OCI-LY7 (cell line): ENCODE measurements around the gene CRY2. TPM values are rescaled to one million over a fixed set of nuclear protein-coding genes. Genes with fewer than 3 reads are reported as not detected.

Source experiments
- Bru-seq: library from RNA; stranded (reverse); fragments of 400-500 nt; gene quantifications from one replicate; lab custom pipeline; 2021; lab: Mats Ljungman, UMichigan
- BruChase-seq, 2 experiments: library from RNA; stranded (reverse); fragments of 400-500 nt; gene quantifications; one replicate each; lab custom pipeline; 2021; lab: Mats Ljungman, UMichigan
- BruUV-seq: library from RNA; stranded (reverse); fragments of 400-500 nt; replicated peaks from 2 replicates; lab custom pipeline; 2021; lab: Mats Ljungman, UMichigan
- CTCF ChIA-PET: fragments of 300-600 bp; sonication (Branson Sonifier 250); formaldehyde crosslinking; loops from one replicate; lab custom pipeline; 2022; ENCODE audit warnings: antibody characterized with exemption; ENCODE audit not compliant: unreplicated experiment; lab: Charles Lee
- POLR2A ChIA-PET: fragments of 300-600 bp; sonication (Branson Sonifier 250); formaldehyde crosslinking; loops from one replicate; lab custom pipeline; 2022; ENCODE audit warnings: antibody characterized with exemption; lab: Charles Lee
- DNase-seq: peaks from one replicate; pipeline ENCODE4 v3.0.0-alpha.2; 2015; ENCODE audit warnings: low spot score
- H2AFZ ChIP-seq: fragments of 200-600 bp; sonication (generic), shearing (Covaris generic); 2 replicates; pipeline ENCODE4 v1.6.1; 2014; ENCODE audit warnings: mild to moderate bottlenecking, antibody characterized with exemption, low read length, moderate library complexity
- H3K27ac ChIP-seq: fragments of 200-600 bp; sonication (generic); 2 replicates; pipeline ENCODE4 v1.5.1; 2014; ENCODE audit warnings: mixed run types, low read depth, mild to moderate bottlenecking, moderate library complexity, low read length, inconsistent platforms; ENCODE audit not compliant: poor library complexity, severe bottlenecking
- H3K36me3 ChIP-seq: fragments of 200-600 bp; sonication (generic); 2 replicates; pipeline ENCODE4 v1.6.1; 2014; ENCODE audit warnings: mild to moderate bottlenecking, antibody characterized with exemption, low read length, moderate library complexity, mixed read lengths; ENCODE audit not compliant: insufficient read depth
- H3K4me1 ChIP-seq: fragments of 200-600 bp; sonication (generic); 2 replicates; pipeline ENCODE4 v1.5.1; 2014; ENCODE audit warnings: mild to moderate bottlenecking, low read length; ENCODE audit not compliant: insufficient read depth, poor library complexity, severe bottlenecking
- H3K4me2 ChIP-seq: fragments of 200-600 bp; sonication (generic); 2 replicates; pipeline ENCODE4 v1.6.1; 2014; ENCODE audit warnings: mild to moderate bottlenecking, low read length
- H3K4me3 ChIP-seq: fragments of 200-600 bp; sonication (generic); 2 replicates; pipeline ENCODE4 v1.5.1; 2014; ENCODE audit warnings: mild to moderate bottlenecking, low read depth, low read length; ENCODE audit not compliant: poor library complexity, severe bottlenecking
- H3K79me2 ChIP-seq: fragments of 200-600 bp; sonication (generic); 2 replicates; pipeline ENCODE4 v1.6.1; 2016; ENCODE audit warnings: low read depth, mild to moderate bottlenecking, low read length, moderate library complexity, mixed read lengths; ENCODE audit not compliant: insufficient read depth
- H3K9me2 ChIP-seq: fragments of 200-600 bp; sonication (generic); 2 replicates; pipeline ENCODE4 v1.6.1; 2016; ENCODE audit warnings: mild to moderate bottlenecking, low read length, mixed read lengths; ENCODE audit not compliant: insufficient read depth
- H3K9me3 ChIP-seq: fragments of 200-600 bp; sonication (generic); 2 replicates; pipeline ENCODE4 v1.6.1; 2014; ENCODE audit warnings: mild to moderate bottlenecking, mixed run types, low read length, mixed read lengths
- H4K20me1 ChIP-seq: fragments of 200-600 bp; sonication (generic); 2 replicates; pipeline ENCODE4 v1.6.1; 2014; ENCODE audit warnings: mild to moderate bottlenecking, antibody characterized with exemption, low read length, moderate library complexity, mixed read lengths; ENCODE audit not compliant: insufficient read depth
- CTCF ChIP-seq: fragments of 200-600 bp; sonication (generic); conservative IDR thresholded peaks from 2 replicates; pipeline ENCODE4 v1.5.1; 2014; ENCODE audit warnings: mild to moderate bottlenecking, antibody characterized with exemption, low read length, moderate library complexity, mixed read lengths
- EZH2phosphoT487 ChIP-seq: fragments of 200-600 bp; sonication (generic); IDR thresholded peaks from 2 replicates; pipeline ENCODE4 v1.6.1; 2018; ENCODE audit warnings: low read depth, borderline replicate concordance, mild to moderate bottlenecking, mixed run types, antibody characterized with exemption, low read length, moderate library complexity, mixed read lengths
- intact Hi-C: fragments of 100-400 bp; cut with micrococcal nuclease; formaldehyde crosslinking; loops from one replicate; pipeline ENCODE4 v1.10.0; 2022; ENCODE audit not compliant: unreplicated experiment
- long read RNA-seq: library from polyadenylated mRNA; stranded (forward); transcript quantifications from one replicate; pipeline ENCODE4 v2.0.0, GENCODE V29; 2022
- total RNA-seq, 2 experiments: library from RNA; depleted of rRNA in 1 of 2; stranded (reverse); fragments of >200 nt in 1 of 2; shearing (Covaris generic) in 1 of 2; gene quantifications; 2 replicates each; pipeline ENCODE4 v1.2.3, GENCODE V29; 2014 to 2022

CRY2 gene
- 19.2 and 24.5 TPM in 2 replicates for total RNA-seq (2014; rRNA removed; shearing (Covaris generic))
- total RNA-seq (2022) = 24.6 and 27.2 TPM in 2 replicates
- Bru-seq, nascent RNA = percentile 64 among the genes with signal in this experiment
- percentile 61 among the genes with signal in this experiment for BruChase-seq, experiment 1, labeled RNA remaining after a 6-hour chase
- BruChase-seq, experiment 2, labeled RNA remaining after a 2-hour chase = percentile 62 among the genes with signal in this experiment
- long read RNA-seq, full-length matches to known transcripts = 19 of 29 reads
- long read RNA-seq, partial matches to known transcripts = 2 of 29 reads
- long read RNA-seq, other reads (novel, unspliced or antisense) = 8 of 29 reads

- DNase-seq = peak; percentile 99
- ChIA-PET POLR2A (interaction anchor here (0.5 to 1.0 kb wide), 6 partner anchors 14 to 998 kb away, joined by 3 to 5 read pairs (median 3); no protein-coding TSS in a partner anchor), CTCF (interaction anchor here (0.7 to 1.4 kb wide), 3 partner anchors 13 to 252 kb away, joined by 3 to 5 read pairs (median 3); no protein-coding TSS in a partner anchor)
- Histone ChIP-seq H3K27ac (no peak within 1 kb of the TSS), H3K4me3 (peak within 1 kb of the TSS; percentile 94), H3K79me2 (peaks cover 40% of the 10 kb centered on the region), H3K9me3 (no peaks in the 10 kb centered on the region), H3K4me1 (peaks cover 44% of the 10 kb centered on the region), H4K20me1 (peaks cover 16% of the 10 kb centered on the region), H3K4me2 (peak within 1 kb of the TSS; percentile 96), H3K36me3 (no peaks in the 10 kb centered on the region), H2AFZ (peak within 1 kb of the TSS; percentile 80), H3K9me2 (no peaks in the 10 kb centered on the region)
- no TSS peak for BruUV-seq
- intact Hi-C loops = loop anchor here (2.0 to 5.0 kb wide), 3 partner anchors 42 to 275 kb away; partner anchors contain the start of genes PHF21A and SLC35C1
- no peak for TF ChIP-seq EZH2phosphoT487
- TF ChIP-seq CTCF = no peak
Observed at GRCh38 chr11:45846974-45847910, at the start of gene CRY2. Gene CRY2 (plus strand): TSS chr11:45847475. CDS start chr11:45847491, 16 bp downstream.

GRCh38 chr11:45798793-45799441, 48.4 kb upstream of the CRY2 start:
- no TSS peak for BruUV-seq
- no peak for DNase-seq
- Histone ChIP-seq H3K27ac (no peak overlapping the region), H3K36me3 (no peaks in the 10 kb centered on the region), H3K4me2 (no peak overlapping the region), H4K20me1 (no peaks in the 10 kb centered on the region), H3K79me2 (no peaks in the 10 kb centered on the region), H3K4me1 (no peaks in the 10 kb centered on the region), H2AFZ (no peak overlapping the region), H3K4me3 (no peak overlapping the region), H3K9me2 (no peaks in the 10 kb centered on the region), H3K9me3 (no peaks in the 10 kb centered on the region)
- ChIA-PET POLR2A (no interaction called here), CTCF (interaction anchor here (0.7 kb wide), 1 partner anchor 416 kb away, joined by 6 read pairs; no protein-coding TSS in a partner anchor)
- intact Hi-C loops = no loop called here
- TF ChIP-seq CTCF = no peak
- no peak for TF ChIP-seq EZH2phosphoT487
